SK-N-SH (cell line): ENCODE data around the gene ZFHX3. TPM values are rescaled to one million over a fixed set of nuclear protein-coding genes. Genes with fewer than 3 reads are reported as not detected.

Source experiments
- CTCF ChIA-PET: fragments of 300-600, 350-600 bp; formaldehyde crosslinking; extraction: SDS; loops from one replicate; lab custom pipeline; 2021; lab: Yijun Ruan, JAX
- POLR2A ChIA-PET: fragments of 350-600 bp; sonication (Branson Sonifier 250); formaldehyde crosslinking; extraction: SDS; loops from one replicate; lab custom pipeline; 2020; ENCODE audit warnings: antibody characterized with exemption, inconsistent platforms; lab: Yijun Ruan, JAX
- DNase-seq: peaks from one replicate; pipeline ENCODE4 v3.0.0; 2012
- H2AFZ ChIP-seq: fragments of 200-600 bp; sonication (generic); 2 replicates; pipeline ENCODE4 v1.8.1; 2016; ENCODE audit warnings: antibody characterized with exemption, mild to moderate bottlenecking, low read depth
- H3F3A ChIP-seq: fragments of 200-600 bp; sonication (generic); replicated peaks from 2 replicates; pipeline ENCODE3; 2016; ENCODE audit warnings: antibody characterized with exemption, mild to moderate bottlenecking; ENCODE audit not compliant: insufficient read depth
- H3K27ac ChIP-seq, 2 experiments: fragments of 200-500 bp in 1 of 2; fragments of 200-600 bp in 1 of 2; sonication (Bioruptor generic) in 1 of 2; sonication (generic), shearing (Covaris generic) in 1 of 2; 2 replicates each; pipeline versions ENCODE4 v1.5.1 to v1.6.1; 2014 to 2016; ENCODE audit warnings: low read depth in 2 of 2, inconsistent platforms in 1 of 2, low read length in 1 of 2, mild to moderate bottlenecking in 1 of 2, mixed read lengths in 1 of 2
- H3K27me3 ChIP-seq: fragments of 200-600 bp; sonication (generic), shearing (Covaris generic); 2 replicates; pipeline ENCODE4 v1.6.1; 2016; ENCODE audit warnings: mixed run types; ENCODE audit not compliant: insufficient read depth
- H3K36me3 ChIP-seq, 2 experiments: fragments of 200-500 bp in 1 of 2; fragments of 200-600 bp in 1 of 2; sonication (Bioruptor generic) in 1 of 2; sonication (generic) in 1 of 2; replicated peaks in 1 of 2; 2 replicates each; pipeline versions ENCODE3 to v1.5.1; 2014 to 2016; ENCODE audit warnings: low read length in 1 of 2, mild to moderate bottlenecking in 1 of 2; ENCODE audit not compliant: insufficient read depth in 2 of 2, control insufficient read depth in 1 of 2
- H3K4me1 ChIP-seq, 2 experiments: fragments of 200-500 bp in 1 of 2; fragments of 200-600 bp in 1 of 2; sonication (Bioruptor generic) in 1 of 2; sonication (generic), shearing (Covaris generic) in 1 of 2; 2 replicates each; pipeline versions ENCODE4 v1.5.1 to v1.6.1; 2014 to 2016; ENCODE audit warnings: low read depth in 1 of 2, low read length in 1 of 2, mixed run types in 1 of 2; ENCODE audit not compliant: insufficient read depth in 2 of 2, control insufficient read depth in 1 of 2
- H3K4me2 ChIP-seq: fragments of 200-600 bp; sonication (generic), shearing (Covaris generic); 2 replicates; pipeline ENCODE4 v1.6.1; 2017; ENCODE audit warnings: mixed run types
- H3K4me3 ChIP-seq, 2 experiments: fragments of 200-500 bp in 1 of 2; fragments of 200-600 bp in 1 of 2; sonication (Bioruptor generic) in 1 of 2; sonication (generic), shearing (Covaris generic) in 1 of 2; 2 replicates each; pipeline versions ENCODE4 v1.5.1 to v1.8.1; 2014 to 2016; ENCODE audit warnings: low read depth in 2 of 2, inconsistent platforms in 1 of 2, low read length in 1 of 2, mild to moderate bottlenecking in 1 of 2, mixed read lengths in 1 of 2, moderate library complexity in 1 of 2
- H3K79me2 ChIP-seq: fragments of 200-600 bp; sonication (generic); 2 replicates; pipeline ENCODE4 v1.8.1; 2017; ENCODE audit warnings: mild to moderate bottlenecking; ENCODE audit not compliant: insufficient read depth
- H3K9ac ChIP-seq: fragments of 200-600 bp; sonication (generic); 2 replicates; pipeline ENCODE4 v1.6.1; 2017; ENCODE audit warnings: mixed run types
- H3K9me2 ChIP-seq: fragments of 200-600 bp; sonication (generic); 2 replicates; pipeline ENCODE4 v1.6.1; 2017; ENCODE audit warnings: mixed run types
- H3K9me3 ChIP-seq: fragments of 200-600 bp; sonication (generic); 2 replicates; pipeline ENCODE4 v1.6.1; 2017; ENCODE audit warnings: mixed run types, mild to moderate bottlenecking, moderate library complexity
- H4K20me1 ChIP-seq: fragments of 200-600 bp; sonication (generic); 2 replicates; pipeline ENCODE4 v1.6.1; 2017; ENCODE audit warnings: mild to moderate bottlenecking, mixed run types; ENCODE audit not compliant: insufficient read depth
- ELF1 ChIP-seq: IDR thresholded peaks from 2 replicates; pipeline ENCODE4 v1.4.0; 2012
- EZH2phosphoT487 ChIP-seq: fragments of 200-600 bp; sonication (generic); IDR thresholded peaks from 2 replicates; pipeline ENCODE4 v1.6.1; 2017; ENCODE audit warnings: low read depth, mixed run types, mild to moderate bottlenecking, antibody characterized with exemption, moderate library complexity, borderline replicate concordance
- GABPA ChIP-seq: IDR thresholded peaks from 2 replicates; pipeline ENCODE4 v1.4.0; 2012; ENCODE audit warnings: low read depth, mild to moderate bottlenecking
- MAX ChIP-seq: IDR thresholded peaks from 2 replicates; pipeline ENCODE4 v1.4.0; 2012; ENCODE audit warnings: low read depth
- MXI1 ChIP-seq: IDR thresholded peaks from 2 replicates; pipeline ENCODE4 v1.6.1; 2012; ENCODE audit warnings: mild to moderate bottlenecking, low read depth, low read length, improper control_type of control experiment
- NFIC ChIP-seq: IDR thresholded peaks from 2 replicates; pipeline ENCODE4 v1.4.0; 2012; ENCODE audit warnings: borderline replicate concordance
- NRF1 ChIP-seq: IDR thresholded peaks from 2 replicates; pipeline ENCODE4 v1.6.1; 2012; ENCODE audit warnings: low read depth, mild to moderate bottlenecking, low read length
- RAD21 ChIP-seq: IDR thresholded peaks from 2 replicates; pipeline ENCODE4 v1.6.1; 2012; ENCODE audit warnings: mild to moderate bottlenecking, low read length
- REST ChIP-seq: IDR thresholded peaks from 2 replicates; pipeline ENCODE4 v1.6.1; 2012; ENCODE audit warnings: mild to moderate bottlenecking, low read depth, low read length, moderate library complexity
- SIN3A ChIP-seq: IDR thresholded peaks from 2 replicates; pipeline ENCODE4 v1.6.1; 2012; ENCODE audit warnings: low read depth, mild to moderate bottlenecking, low read length, moderate library complexity, borderline replicate concordance
- TAF1 ChIP-seq: IDR thresholded peaks from 2 replicates; pipeline ENCODE4 v1.6.1; 2012; ENCODE audit warnings: low read depth, mild to moderate bottlenecking, low read length, moderate library complexity, borderline replicate concordance
- TCF12 ChIP-seq: IDR thresholded peaks from 2 replicates; pipeline ENCODE4 v1.4.0; 2012
- USF1 ChIP-seq: IDR thresholded peaks from 2 replicates; pipeline ENCODE4 v1.4.0; 2012; ENCODE audit warnings: low read depth, borderline replicate concordance
- USF2 ChIP-seq: fragments of 150-350 bp; IDR thresholded peaks from 2 replicates; pipeline ENCODE4 v1.6.1; 2017; ENCODE audit warnings: antibody characterized with exemption, low read length, low read depth, borderline replicate concordance
- WGBS: methylation state at CpG from one replicate; pipeline ENCODE4 v1.1.6; 2017; ENCODE audit warnings: low lambda C conversion rate; 5-methylcytosine and 5-hydroxymethylcytosine counted together
- polyA plus RNA-seq, 3 experiments: library from polyadenylated mRNA; depleted of rRNA; stranded (reverse); fragments of >200 nt; gene quantifications; 2 replicates each; pipeline ENCODE4 v1.2.3, GENCODE V29; 2012

Gene ZFHX3
- polyA plus RNA-seq, 1 of the 3 experiments (the other 2 are of a cell fraction): 2.0 TPM

GRCh38 chr16:73071131-73071940, 23.4 kb upstream of the ZFHX3 start:
- Histone ChIP-seq H3K27ac (peak overlapping the region; percentile 54 to 95; a peak in 3 of 4 replicates), H3F3A (peaks cover 31% of the 10 kb centered on the region), H4K20me1 (no peaks in the 10 kb centered on the region), H3K36me3 (no peaks in the 10 kb centered on the region), H3K79me2 (no peaks in the 10 kb centered on the region), H3K4me1 (peaks cover 23 to 35% of the 10 kb centered on the region in 2 experiments)
- POLR2A ChIA-PET: interaction anchor here (0.6 to 1.3 kb wide), 7 partner anchors 9 to 110 kb away, joined by 3 to 7 read pairs (median 3); no protein-coding TSS in a partner anchor
- peak; percentile 86 for DNase-seq
- no peak for TF ChIP-seq EZH2phosphoT487
- TF ChIP-seq ELF1: no peak
- 0 out of 2 replicates have a peak, but pooled peaks have one; percentile 2 for TF ChIP-seq RAD21
- TF ChIP-seq TAF1: no peak
- TF ChIP-seq MXI1: peak; percentile 6; the same call in 1 of the 2 replicates
- no peak for TF ChIP-seq GABPA
- peak; percentile 44; the same call in 1 of the 2 replicates for TF ChIP-seq NFIC
- no peak for TF ChIP-seq SIN3A
- TF ChIP-seq TCF12: no peak
- TF ChIP-seq USF1: no peak
- no peak for TF ChIP-seq REST
- no peak for TF ChIP-seq NRF1
- TF ChIP-seq USF2: no peak
- peak; percentile 78 for TF ChIP-seq MAX
- TF ChIP-seq, all 33 proteins: peak for 4
- peak overlapping the region; percentile 55; the same call in 1 of the 2 replicates for H3K9ac ChIP-seq
- H2AFZ ChIP-seq: peak overlapping the region; percentile 86
- H3K4me2 ChIP-seq: peak overlapping the region; percentile 64
- H3K4me3 ChIP-seq: no peak overlapping the region; a peak in 1 of 4 replicates
- H3K27me3 ChIP-seq: no peaks in the 10 kb centered on the region
- no peaks in the 10 kb centered on the region for H3K9me3 ChIP-seq
- CTCF ChIA-PET: interaction anchor here (0.7 to 1.8 kb wide), 6 partner anchors 8 to 239 kb away, joined by 3 to 6 read pairs (median 5); no protein-coding TSS in a partner anchor
- WGBS: 27% methylated on average over 16 of the region's 17 CpGs
- H3K9me2 ChIP-seq: no peaks in the 10 kb centered on the region
